C4-2B (cell line): Measurements from ENCODE around the gene GNPTAB.
"Not testable (repeated sequence)": the region's sequence is repeated elsewhere in the genome, so short reads cannot be mapped to it uniquely, and the experiment has no call there.

Experiments
- H3K27ac ChIP-seq: fragments of 450-650 bp; 2 replicates; pipeline ENCODE4 v1.5.1; 2017
- ZFX ChIP-seq: fragments of 450-650 bp; IDR thresholded peaks from 2 replicates; pipeline ENCODE4 v1.6.1; 2017
- TF ChIP-seq, protein P1 (sequence below): fragments of 450-650 bp; conservative IDR thresholded peaks from 2 replicates; pipeline ENCODE4 v1.5.1; 2017; ENCODE audit warnings: mild to moderate bottlenecking

GNPTAB gene

DNA sequence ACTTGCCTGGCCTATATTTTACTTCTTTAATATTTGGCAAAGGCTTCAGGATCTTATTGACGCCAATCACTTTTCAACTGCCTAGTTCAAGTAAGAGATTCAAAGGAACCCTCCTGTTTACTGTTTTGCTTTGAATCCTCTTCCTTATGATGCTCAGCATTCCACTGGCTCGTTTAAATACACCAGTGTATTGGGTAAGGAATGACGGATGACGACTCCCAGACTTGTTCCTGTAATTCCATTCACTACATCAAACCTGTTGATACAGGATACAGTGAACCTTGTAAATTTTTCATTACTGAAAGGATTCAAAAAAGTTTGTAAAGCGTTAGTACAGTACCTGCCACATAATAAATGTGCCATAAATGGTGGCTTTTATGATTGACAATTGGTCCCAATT lies 89.8 kb downstream of the GNPTAB start:
- H3K27ac ChIP-seq, result no peak overlapping the region
- TF ChIP-seq, protein P1, sequence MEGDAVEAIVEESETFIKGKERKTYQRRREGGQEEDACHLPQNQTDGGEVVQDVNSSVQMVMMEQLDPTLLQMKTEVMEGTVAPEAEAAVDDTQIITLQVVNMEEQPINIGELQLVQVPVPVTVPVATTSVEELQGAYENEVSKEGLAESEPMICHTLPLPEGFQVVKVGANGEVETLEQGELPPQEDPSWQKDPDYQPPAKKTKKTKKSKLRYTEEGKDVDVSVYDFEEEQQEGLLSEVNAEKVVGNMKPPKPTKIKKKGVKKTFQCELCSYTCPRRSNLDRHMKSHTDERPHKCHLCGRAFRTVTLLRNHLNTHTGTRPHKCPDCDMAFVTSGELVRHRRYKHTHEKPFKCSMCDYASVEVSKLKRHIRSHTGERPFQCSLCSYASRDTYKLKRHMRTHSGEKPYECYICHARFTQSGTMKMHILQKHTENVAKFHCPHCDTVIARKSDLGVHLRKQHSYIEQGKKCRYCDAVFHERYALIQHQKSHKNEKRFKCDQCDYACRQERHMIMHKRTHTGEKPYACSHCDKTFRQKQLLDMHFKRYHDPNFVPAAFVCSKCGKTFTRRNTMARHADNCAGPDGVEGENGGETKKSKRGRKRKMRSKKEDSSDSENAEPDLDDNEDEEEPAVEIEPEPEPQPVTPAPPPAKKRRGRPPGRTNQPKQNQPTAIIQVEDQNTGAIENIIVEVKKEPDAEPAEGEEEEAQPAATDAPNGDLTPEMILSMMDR, result no peak
- TF ChIP-seq ZFX, result no peak

DNA sequence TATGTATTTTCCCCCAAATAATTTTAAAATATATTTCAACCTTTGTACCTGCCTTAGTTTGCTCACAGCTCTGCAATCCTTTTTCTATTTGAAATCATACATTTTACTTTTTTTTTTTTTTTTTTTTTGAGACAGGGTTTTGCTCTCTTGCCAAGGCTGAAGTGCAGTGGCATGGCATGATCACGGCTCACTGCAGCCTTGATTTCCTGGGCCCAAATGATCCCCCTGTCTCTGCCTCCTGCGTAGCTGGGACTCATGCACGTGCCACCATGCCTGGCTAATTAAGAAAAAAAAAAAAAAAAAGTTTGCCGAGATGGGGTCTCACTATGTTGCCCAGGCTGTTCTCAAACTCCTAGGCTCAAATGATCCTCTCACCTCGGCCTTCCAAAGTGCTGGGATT lies 90.2 kb downstream of the GNPTAB start:
- no peak overlapping the region for H3K27ac ChIP-seq
- TF ChIP-seq, protein P1, result no peak
- no peak for TF ChIP-seq ZFX

DNA sequence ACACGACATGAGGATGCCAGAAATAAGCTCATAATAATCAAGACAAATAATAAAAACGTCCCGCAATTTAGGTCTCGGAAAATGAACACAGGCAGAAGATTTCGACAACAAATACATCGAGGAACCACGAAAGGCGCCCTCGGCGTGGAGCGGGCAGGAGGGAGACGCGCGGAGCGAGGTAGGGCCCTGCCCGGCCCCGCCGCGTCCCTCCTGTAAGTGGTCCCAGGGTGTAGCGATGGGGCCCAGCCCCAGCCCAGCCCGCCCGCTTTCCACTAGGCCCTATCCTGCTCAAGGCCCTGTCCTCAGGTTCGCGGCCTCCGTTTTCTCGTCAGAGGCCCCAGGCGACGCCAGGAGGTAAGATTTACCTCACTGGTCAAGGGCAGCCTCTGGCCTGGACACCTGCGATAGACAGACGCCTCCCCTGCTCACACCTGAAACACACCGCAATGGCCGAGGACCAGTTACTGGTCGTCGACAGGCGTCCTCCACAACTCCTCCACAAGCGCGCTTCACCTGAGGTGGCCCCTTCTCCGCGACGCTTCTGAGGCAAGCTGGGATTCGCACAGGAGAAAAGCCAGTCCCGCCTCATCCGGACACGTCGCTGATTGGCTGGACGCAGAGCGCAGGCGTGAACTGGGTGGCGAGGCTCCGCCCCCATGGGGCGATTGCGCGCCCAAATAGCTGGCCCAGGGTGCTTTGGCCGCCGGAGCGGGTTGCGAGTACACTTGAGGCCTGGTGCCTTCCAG lies 91.7 kb downstream of the GNPTAB start, which contains the start of gene SYCP3:
Gene SYCP3, minus strand, starts transcription at position 543 of the 746 bp plus-strand sequence. CDS start 1,527 bp downstream, outside the sequence.
- TF ChIP-seq, protein P1, result no peak
- no peak for TF ChIP-seq ZFX
- no peak within 1 kb of the TSS for H3K27ac ChIP-seq

DNA sequence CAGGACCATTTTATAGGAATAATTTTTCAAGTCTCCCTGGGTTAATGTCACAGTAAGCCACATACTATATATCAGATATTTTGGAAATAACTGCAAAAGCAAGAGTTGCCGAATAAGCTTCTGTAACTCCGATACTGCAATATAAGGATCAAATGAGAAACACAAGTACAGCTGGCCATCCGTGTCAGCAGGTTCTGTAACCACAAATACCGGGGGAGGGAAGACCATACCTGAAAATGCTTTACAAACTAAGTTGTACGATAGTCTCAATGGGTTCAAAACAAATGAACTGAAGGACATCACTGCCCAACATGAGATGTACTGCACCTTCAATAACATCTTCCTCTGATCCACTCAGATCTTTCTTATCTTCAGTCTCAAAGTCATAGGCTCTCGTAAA lies 93.3 kb downstream of the GNPTAB start:
- TF ChIP-seq ZFX, result no peak
- TF ChIP-seq, protein P1, result no peak
- no peak overlapping the region for H3K27ac ChIP-seq

DNA sequence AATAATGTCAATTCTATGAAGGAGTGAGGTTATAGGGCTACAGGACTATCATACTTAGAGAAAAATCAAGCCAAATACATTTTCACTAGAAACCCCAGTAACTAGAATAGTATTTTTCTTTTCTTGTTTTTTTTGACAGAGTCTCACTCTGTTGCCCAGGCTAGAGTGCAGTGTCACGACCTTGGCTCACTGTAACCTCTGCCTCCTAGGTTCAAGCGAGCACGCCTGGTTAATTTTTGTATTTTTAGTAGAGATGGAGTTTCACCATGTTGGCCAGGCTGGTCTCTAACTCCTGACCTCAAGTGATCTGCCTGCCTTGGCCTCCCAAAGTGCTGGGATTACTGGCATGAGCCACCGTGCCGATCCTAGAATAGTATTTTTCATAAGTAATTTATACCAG lies 96.3 kb downstream of the GNPTAB start:
- H3K27ac ChIP-seq, result not testable (repeated sequence)

DNA sequence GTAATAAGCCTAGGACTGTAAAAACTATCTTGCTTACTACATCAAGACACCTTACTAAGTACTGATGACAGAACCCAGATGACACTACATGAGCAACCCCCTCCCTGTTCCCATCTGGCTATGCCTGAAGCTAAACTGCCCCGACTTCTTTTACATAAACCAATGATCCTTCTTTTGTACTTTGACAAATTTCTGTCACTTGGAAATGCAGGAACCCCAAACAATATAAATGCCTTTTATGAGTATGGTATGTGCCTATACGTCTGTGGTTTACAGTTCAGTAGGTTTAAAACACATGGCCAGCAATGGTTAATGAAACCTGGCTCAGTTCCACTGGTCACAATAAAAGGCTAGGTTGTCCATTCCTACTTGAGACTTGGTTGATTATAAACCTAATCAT lies 97.6 kb downstream of the GNPTAB start:
- H3K27ac ChIP-seq, result no peak overlapping the region
- no peak for TF ChIP-seq ZFX
- TF ChIP-seq, protein P1, result no peak

DNA sequence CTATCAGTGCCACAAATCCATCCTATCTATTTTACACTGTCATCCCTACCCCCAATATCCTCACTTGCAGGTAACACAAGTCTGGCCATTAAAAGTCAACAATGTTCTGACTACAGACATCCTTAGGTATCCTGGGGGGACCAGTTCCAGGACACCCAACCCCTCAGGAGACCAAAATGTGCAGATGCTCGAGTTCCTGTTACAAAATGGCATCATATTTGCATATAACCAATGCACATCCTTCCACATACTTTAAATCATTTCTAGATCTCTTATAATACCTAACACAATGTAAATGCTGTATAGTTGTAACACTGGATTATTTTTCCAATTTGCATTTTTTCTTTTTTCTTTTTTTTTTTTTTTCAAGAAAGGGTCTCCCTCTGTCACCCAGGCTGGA lies 98.4 kb downstream of the GNPTAB start:
- TF ChIP-seq, protein P1, result no peak
- TF ChIP-seq ZFX, result no peak
- no peak overlapping the region for H3K27ac ChIP-seq

DNA sequence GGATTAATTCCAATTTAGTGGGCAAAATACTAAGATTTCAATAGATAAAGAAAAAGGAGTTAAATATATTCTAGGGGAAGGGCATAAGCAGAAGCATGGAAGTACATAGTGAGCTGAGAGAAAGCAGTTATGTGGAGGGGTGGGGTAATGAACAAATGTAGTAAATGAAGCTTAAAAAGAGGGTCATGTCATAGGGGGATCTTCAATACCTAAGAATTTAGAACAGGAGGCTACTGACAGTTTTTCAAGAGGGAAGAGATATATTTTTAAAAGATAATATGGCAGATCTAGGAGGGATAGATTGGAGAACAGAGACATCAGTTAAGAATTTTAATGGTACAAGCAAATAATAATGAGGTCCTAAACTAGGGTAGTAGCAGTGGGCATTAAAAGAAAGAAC lies 100.9 kb downstream of the GNPTAB start:
- no peak overlapping the region for H3K27ac ChIP-seq
- TF ChIP-seq, protein P1, result no peak
- no peak for TF ChIP-seq ZFX
